ENCODE measurements around the gene STON1.

GRCh38 chr2:48540237-48540935 is 10.4 kb downstream of the STON1 start:
- TF ChIP-seq CTCF (IDR thresholded peaks at IDR 0.05; ENCODE audit: insufficient read depth, low read length, poor library complexity, severe bottlenecking) (no peak), EZH2phosphoT487 (conservative IDR thresholded peaks at IDR 0.05; ENCODE audit: low read length) (no peak)
